ENCODE measurements around the gene UBAP2.

UBAP2 gene

DNA sequence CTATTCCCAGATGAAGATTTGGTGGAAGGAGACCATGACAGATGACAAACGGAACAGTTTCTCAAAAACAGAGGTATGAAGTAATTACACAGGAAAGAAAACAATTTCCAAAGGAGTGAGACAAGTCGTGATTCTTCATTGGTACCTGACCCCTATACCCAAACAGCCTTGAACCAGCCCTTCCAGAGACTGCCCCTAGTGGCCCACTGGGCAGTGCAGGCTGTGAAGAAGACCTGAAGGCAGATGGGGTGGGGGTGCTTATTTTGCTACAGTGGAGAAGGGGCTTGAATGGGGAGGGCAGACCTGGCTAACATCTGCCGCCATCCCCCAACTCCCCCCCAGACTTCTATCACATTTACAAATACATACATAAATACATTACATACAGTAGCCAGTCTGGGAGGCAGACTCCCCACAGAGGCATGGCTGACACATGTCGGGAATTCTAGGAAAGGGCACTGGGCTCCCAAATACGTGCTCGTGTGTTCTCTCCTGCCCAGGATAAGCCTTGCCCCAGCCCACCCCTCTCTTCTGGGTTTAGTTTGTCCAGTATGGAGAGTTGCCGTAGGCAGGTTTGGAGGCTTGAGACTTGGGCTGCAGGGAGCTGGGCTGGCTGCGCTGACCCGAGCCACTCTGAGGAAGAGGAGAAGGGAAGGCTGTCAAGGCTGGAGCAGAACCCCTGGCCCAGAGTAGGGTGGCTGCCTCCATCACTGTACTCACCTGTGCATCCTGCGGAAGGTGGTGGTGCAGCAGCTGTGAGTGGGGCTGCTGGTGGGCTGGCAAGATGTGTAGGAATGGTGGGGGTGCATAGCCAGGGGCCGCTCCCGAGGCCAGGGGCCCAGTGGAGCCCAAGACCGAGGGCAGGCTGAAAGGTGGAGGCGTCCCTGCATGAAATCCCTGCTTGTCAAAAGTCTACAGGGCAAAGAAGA is 126.5 kb downstream of the UBAP2 start:
- DNase-seq: peak in 1 of 2 experiments; percentile 9

DNA sequence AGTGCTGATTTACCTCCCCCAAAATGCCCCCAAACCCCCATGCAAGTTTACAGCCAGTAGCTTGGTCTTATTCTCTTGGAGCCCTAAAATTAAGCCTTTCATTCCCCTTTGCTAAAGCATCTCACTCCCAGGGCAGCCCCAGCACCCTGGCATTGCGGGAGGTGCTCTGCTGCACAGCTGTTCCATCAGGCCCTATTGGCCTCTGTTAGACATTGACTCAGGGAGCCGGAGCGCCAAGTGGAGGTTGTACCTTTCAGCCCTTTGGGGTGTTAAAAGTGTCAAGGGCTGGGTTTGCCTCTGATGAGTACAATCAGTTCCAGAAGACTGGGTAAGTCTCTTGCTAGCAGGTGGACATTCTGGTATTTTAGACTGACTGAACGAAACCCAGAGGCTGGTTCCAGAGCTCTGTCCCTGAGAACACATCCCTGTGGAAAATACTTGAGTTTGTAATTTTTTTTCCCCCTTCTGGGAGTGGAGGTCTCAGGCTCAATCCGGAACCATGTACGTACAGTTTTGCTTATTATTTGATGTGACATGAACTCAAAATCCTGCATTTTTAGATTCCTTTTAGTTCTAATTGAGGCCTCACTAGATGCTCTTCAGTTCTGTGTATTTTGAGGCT is 129.3 kb downstream of the UBAP2 start:
- no peak for DNase-seq

DNA sequence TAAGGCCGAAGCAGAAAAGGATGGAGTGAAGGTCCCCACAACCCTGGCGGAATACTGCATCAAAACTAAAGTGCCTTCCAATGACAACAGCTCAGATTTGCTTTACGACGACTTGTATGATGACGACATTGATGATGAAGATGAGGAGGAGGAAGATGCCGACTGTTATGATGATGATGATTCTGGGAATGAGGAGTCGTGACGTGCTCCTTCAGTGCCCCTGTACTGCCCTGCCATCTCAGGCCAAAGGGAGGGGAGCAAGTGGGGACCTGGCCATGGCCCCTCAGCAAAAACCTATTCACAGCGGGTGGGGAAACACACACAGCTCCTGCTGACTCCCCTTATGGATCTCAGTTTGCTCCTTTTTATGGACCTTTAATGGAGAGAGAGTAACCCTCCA is 131.7 kb downstream of the UBAP2 start:
- no peak for DNase-seq

DNA sequence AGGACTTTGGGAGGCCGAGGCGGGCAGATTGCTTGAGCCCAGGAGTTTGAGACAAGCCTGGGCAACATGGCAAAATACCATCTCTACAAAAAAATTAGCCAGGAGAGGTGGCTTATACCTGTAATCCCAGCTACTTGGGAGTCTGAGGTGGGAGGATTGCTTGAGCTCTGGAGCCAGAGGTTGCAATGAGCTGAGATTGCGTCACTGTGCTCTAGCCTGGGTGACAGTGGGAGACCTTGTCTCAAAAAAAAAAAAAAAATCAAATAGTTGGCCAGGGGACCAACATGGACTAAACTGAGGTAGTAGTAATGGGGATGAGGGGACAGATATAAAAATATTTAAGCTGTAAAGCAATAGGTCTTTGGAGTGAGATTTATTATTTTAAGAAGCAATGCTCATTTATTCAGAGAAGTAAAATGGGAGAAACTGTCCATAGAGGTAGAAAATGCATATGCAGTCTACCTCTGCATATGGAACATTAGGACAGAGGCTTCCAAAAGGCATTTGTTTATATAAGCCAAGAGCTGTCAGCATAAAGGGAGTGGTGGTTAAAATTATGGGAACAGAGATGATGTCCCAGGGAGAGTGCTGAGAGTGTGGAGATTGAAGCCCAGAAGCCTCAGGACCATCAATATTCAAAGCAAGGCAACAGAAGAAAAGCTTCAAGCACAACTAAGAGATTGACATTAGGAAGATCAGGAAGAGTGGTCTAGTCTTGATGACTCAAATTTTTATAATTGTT is 133.6 kb downstream of the UBAP2 start:
- DNase-seq: no peak

DNA sequence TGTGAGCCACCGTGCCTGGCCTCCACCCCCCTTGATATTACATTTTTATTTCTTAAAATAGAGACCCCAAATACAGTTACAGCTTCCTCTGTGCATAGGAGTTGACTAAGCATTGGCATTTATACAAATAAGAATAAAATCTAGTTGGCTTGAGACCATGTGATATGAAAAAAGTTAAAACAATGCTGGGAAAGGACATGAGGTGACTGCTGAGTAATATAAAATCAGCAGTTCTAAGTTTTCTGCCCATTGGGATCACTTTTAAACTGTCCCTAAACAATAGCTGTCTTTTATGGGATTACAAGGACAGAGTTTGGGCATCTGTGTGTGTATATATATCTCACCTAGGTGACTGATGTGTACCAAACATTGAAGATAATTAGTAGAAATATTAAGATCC is 135.1 kb downstream of the UBAP2 start:
- DNase-seq: no peak

DNA sequence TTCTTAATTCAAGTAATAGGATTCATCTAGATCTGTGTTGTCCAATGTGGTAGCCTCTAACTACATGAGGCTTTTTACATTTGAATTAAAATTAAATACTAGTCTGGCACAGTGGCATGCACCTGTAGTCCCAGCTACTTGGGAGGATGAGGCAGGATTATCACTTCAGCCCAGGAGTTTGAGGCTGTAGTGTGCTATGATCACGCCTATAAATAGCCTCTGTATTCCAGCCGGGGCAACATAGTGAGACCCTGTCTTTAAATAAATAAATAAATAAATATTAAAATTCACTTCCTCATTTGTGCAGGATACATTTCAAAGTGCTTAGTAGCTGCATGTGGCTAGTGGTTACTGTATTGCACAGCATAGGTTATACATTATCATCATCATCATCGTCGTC is 139.9 kb downstream of the UBAP2 start:
- DNase-seq: no peak

DNA sequence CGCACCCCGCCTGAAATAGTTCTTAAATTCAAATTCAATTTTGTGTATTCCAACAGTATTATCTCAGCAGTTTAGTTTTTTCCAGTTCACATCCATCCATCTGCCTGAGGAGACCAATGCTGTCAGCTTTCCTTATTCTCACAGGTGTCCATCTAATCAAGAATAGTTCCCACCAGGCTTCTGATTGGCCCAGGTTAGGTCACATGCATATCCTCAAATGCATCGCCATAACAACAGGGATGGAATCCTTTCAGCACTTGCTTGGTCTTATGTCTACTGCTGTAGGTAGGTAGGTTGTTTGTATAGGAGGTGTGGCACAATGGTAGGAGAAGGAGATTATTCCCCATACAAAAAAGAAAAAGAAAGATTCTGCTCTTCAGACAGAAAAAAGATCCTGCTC is 140.6 kb downstream of the UBAP2 start:
- no peak for DNase-seq

DNA sequence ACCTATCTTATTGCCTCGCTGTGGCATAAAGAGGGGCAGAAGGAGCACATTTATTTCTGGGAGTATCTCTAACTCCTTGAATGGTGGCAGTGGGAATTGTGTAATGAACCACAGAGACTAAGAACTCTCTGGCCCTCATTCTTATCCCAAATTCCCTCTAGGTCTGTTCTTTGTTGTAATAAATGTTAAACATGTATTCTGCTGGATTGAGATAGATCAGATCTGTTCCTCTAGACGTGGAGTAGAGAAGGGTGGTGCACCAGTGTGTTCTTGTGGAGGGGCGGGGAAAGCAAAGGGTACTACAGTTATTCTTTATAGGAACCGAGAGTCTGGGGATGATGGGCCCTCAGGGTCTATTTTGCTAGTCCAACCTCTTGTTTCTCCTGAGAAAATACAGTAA is 141.3 kb downstream of the UBAP2 start:
- no peak for DNase-seq

DNA sequence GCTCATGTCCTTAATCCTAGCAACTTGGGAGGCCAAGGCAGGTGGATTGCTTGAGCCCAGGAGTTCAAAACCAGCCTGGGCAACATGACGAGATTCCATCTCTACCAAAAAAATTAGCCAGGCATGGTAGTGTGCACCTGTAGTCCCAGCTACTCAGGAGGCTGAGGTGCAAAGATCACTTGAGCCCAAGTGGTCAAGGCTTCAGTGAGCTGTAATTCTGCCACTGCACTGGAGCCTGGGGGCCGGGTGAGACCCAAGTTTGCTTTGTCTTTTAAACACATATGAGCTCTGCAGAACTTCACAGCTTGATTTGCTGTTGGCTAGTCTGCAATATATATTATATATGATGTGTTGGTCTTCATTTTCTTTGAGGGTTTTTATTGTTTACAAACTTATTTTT is 141.9 kb downstream of the UBAP2 start:
- no peak for DNase-seq

DNA sequence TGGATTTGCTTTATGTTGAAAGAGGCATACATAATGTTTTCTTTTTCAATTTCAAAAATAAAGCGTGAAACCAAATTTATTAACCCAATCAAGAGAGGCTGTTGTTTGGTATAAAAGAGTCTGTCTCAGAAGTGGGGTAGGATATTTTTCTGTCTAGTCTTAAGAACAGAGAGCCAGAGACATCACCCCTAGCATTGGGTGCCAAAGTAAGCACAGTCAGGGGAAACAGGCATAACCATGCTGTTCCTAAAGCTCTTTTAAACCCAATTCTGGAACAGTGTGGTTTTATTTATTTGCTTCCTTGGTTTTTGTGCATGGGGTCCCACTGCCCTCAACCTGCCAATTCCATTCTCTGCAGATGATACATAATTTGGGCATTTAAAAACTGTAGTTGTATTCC is 143.6 kb downstream of the UBAP2 start:
- DNase-seq: no peak

DNA sequence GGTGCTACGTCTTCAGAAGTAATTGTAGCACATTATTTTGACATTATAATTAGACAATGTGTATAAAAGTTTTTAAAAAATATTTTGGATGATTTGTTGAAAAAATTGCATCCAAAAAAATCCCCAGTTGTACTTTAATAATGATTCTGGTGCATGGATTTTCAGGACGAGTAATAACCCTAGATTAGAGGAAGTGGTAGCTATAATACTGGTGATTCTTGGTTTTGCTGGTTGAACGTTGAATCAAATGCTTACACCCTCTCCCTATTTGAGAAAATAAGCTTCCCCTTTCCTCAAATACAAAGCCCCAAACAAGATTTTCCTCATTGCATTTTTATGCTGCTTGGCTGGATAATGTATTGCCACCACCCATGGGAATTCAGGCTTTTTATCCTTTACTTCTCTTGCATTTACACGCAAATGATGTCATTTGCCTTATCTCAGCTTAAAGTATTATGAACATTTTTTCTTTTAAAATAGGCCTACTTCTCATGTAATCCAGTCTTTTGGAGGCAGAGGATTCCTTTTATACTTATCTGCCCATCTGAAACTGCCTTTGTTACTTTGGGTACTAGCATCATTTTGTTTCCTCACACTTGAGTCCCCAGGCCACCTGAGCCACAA is 145.4 kb downstream of the UBAP2 start:
- no peak for DNase-seq

DNA sequence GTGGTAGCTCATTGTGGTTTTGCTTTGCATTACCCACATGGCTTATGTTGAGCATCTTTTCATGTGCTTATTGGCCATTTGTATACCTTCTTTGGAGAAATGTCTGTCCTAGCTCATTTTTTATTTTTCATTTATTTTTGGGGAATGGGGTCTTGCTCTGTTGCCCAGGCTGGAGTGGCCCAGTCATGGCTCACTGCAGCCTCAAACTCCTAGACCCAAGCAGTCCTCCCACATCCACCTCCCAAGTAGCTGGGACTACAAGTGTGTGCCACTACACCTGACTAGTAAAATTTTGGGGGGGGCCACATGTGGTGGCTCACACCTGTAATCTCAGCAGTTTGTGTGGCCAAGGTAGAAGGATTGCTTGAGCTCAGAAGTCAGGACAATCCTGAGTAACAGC is 154.4 kb downstream of the UBAP2 start:
- no peak for DNase-seq

DNA sequence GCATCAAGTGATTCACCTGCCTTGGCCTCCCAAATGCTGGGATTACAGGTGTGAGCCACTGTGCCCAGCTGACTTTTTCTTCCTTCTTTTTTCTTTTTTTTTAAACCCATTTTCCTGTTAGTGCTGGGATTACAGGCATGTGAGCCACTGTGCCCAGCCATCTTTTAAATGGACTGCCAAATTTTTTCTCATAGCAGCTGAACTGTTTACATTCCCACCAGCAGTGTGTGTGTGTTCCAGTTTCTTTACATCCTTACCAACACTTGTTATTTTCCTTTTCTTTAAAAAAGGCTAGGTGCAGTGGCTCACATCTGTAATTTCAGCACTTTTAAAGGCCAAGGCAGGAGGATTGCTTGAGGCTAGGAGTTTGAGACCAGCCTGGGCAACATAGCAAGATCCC is 154.8 kb downstream of the UBAP2 start:
- no peak for DNase-seq

DNA sequence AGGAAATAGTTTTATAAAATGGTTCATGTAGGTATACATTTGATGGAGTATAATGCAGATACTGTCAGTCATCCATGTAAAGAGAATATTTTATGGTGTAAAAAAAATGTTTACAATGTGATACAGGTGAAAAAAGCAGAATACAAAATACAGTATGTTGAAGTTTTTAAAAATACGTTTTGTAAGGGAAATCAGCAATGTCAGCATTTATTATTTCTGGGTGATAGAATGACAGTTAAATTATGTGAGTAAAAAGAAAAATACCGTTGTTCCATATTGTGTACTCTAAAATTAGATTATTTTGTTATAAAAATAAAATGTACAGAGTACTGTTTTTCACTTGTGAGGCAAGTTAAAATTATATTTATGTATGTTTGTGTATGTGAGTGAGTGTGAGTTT is 162.7 kb downstream of the UBAP2 start:
- no peak for DNase-seq

DNA sequence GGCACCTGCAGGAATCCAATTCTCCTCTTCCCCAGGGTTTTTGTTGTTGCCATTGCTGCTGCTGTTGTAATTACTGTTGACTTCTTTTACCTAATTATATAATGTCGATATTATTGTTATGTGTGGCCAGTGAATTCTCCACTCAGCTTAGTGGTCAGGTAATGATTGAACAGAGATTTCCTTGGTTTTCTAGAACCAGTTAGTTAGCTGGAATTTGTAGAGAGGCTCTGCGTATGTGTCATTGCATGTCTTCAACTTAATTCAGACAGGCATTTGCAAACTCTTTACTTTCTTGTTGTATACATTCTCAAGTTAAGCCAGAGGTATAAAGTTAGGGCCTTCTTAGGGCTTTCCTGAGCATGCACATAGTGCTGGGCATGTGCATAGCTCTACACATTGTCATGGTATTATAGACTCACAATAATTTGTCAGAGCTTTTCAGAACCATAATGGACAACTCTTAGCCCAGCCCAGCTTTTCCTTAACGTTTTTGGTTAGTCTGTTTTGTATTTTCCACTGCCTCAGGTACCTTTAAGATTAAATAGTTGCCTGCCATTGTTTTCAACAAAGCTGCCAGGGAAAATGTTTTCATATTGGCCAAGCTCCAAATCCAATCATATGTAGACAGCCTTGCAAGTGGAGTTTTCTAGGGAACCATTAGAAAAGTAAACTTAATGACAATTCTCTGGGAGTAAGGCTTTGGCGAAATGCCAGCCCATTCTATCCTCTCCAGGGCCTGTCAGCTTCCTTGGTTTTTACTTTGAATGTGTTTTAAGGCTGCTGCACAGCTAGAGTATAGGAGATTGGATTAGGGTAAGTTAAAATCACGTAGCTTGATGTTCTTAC is 163.6 kb downstream of the UBAP2 start:
- no peak for DNase-seq

DNA sequence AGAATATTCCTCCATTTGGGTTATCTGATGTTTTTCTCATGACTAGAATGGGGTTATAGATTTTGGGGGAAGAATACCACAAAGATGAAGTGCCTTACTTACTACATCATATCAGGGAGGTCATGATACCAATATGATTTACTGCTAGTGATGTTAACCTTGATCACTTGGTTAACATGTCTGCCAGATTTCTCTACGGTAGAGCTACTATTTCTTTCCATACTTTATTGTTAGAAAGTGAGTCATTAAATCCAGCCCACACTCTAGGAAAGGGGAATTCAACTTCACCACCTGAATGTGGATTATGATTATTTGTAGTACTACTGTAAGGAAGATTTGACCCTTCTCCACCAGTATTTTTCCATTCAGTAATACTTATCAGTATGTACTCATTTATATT is 167.1 kb downstream of the UBAP2 start:
- DNase-seq: no peak

DNA sequence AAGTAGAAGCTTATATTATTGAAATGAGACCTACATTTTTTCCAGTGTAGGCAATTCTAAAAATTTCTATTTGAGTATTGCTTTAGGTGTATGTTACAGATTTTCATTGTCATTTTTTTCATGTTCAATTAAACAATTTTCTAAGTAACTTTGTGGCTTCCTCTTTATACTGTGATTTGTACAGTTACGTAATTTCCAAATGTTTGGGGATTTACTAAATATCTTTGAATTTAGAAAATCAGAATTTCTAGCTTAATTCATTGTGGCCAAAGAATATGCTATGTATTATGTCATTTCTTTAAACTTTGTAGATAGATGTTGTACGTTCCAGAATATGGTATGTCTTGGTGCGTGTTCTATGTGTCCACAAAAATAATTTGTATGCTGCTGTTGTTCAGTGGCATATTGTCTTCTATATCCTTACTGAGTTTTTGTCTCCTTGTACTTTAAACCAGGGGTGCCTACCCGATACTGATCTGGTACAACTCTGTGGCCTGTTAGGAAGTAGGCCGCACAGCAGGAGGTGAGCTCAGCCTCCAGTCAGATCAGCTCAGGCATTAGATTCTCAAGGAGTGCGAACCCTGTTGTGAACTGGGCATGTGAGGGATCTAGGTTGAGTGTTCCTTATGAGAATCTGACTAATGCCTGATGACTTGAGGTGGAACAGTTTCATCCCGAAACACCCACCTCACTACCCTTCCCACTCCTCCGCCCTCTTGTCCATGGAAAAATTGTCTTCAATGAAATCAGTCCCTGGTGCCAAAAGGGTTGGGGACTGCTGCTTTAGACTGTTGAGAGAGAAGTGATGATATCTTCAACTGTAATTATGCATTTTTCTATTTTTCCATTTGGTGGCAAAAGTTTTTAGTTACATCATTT is 168.2 kb downstream of the UBAP2 start:
- no peak for DNase-seq

DNA sequence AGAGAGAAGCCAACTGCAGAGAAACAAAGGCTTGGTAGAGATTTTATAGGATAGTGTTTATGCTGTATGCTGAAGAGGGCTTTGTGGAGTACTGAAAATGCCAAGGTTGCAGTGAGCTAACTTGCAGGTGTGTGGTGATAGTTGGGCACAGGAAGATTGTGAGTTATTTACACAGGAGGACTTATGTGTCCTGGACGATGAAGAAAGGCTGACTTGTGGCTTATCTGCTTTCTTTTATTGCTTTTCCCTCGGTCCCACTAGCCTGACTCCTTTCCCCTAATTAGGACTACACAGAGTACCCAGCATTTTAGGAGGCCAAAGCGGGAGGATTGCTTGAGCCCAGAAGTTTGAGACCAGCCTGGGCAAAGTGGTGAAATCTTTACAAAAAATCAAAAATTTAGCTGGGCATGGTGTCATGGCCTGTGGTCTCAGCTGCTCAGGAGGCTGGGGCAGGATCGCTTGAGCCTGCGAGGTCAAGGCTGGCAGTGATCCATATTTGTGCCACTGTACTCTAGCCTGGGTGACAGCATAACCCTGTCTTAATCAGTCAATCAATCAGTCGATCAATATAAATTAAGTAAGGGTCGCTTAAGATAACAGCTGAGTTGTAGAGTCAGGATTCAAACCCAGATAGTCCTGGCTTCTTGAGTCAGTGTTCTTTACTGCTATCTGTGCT is 169.9 kb downstream of the UBAP2 start:
- DNase-seq: no peak

DNA sequence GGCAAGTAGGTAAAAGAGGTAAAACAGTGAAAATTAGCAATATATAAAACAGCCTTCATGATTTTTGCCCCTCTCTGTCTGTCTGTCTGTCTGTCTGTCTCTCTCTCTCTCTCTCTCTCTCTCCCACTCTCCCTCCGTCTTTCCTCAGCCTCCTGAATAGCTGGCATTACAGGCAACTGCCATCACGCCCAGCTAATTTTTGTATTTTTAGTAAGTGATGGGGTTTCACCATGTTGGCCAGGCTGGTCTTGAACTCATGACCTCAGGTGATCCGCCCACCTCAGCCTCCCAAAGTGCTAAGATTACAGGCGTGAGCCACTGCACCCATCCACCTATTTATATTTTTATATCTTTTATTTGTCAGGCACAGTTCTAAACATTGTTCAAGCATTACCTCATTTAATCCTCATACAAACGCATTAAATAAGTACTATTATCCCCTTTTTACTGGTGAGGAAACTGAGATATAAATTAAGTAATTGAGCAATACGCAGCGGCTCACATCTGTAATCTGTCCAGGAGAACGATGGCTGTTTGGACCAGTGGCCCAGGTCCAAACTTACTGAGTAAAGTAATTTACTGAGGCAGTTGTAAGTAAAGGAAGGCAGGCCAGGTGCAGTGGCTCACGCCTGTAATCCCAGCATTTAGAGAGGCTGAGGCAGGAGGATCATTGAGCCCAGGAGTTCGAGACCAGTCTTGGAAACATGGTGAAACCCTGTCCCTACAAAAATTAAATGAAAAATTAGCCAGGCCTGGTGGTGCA is 170.8 kb downstream of the UBAP2 start:
- no peak for DNase-seq

Measured in activated CD4-positive, alpha-beta T cell treated with anti-CD3 and anti-CD28 coated beads, Interleukin-2, amount 50 U/mL, for 4 hours (primary cell).